ENCODE results near the gene WFS1. TPM values are rescaled to one million over a fixed set of nuclear protein-coding genes. Genes with fewer than 3 reads are reported as not detected.

WFS1 gene
- total and polyA plus RNA-seq, 2 of the 13 experiments (the other 11 are each of a cell fraction or from before 2014, with no cell fraction given) = 39.1 to 42.2 TPM

GRCh38 chr4:6270636-6271121 lies 1.0 kb downstream of the WFS1 start:
- Histone ChIP-seq H3K27ac (ENCODE audit: extremely low read length, insufficient read depth, low read length) (peak overlapping the region; percentile 80), H3K9me3 (ENCODE audit: low read length) (no peaks in the 10 kb centered on the region), H3K36me3 (replicated peaks in 1 of 2; ENCODE audit: control insufficient read depth in 1 of 2, insufficient read depth in 2 of 2, low read length in 2 of 2) (peaks cover 0 to 3% of the 10 kb centered on the region in 2 experiments; a peak in 1 of 5 replicates), H3K4me1 (ENCODE audit: insufficient read depth, low read length) (peaks cover 85% of the 10 kb centered on the region), H2AFZ (ENCODE audit: low read length) (no peak overlapping the region), H3K4me3 (replicated peaks in 1 of 3; ENCODE audit: insufficient read depth in 1 of 3, low read depth in 2 of 3, low read length in 3 of 3) (peak overlapping the region; percentile 87 to 99 (median 92)), H3K9ac (ENCODE audit: insufficient read depth, low read depth, low read length) (peak overlapping the region; percentile 93), H3K27me3 (ENCODE audit: control insufficient read depth in 1 of 2, insufficient read depth in 2 of 2, low read length in 2 of 2) (no peaks in the 10 kb centered on the region), H3K4me2 (ENCODE audit: low read depth, low read length) (peak overlapping the region; percentile 70), H3K79me2 (ENCODE audit: insufficient read depth, low read length) (peaks cover 53% of the 10 kb centered on the region), H4K20me1 (ENCODE audit: insufficient read depth, low read length) (no peaks in the 10 kb centered on the region)
- 5% methylated on average over 4 of the region's 8 CpGs for WGBS (ENCODE audit: low lambda C conversion rate)
- FAIRE-seq (no peak), DNase-seq (ENCODE audit: low spot score) (no peak), ATAC-seq (no peak)
- intact Hi-C loops (cut with micrococcal nuclease; ENCODE audit: unreplicated experiment) (no loop called here), in situ Hi-C loops (cut with HindIII; ENCODE audit: extremely low pct_ligation_motif_present, low pct_unique_long_range_greater_than_20kb) (no loop called here)
- ChIA-PET CTCF (ENCODE audit: low intra/inter-chr PET ratio, low total read pairs) (no interaction called here), POLR2A (interaction anchor here (0.7 to 5.0 kb wide), 3 partner anchors 8 to 52 kb away, joined by 3 to 41 read pairs (median 19); no protein-coding TSS in a partner anchor)
- no peak for TF ChIP-seq SNAPC4 (CRISPR knock-in tag; IDR thresholded peaks at IDR 0.05)
- TF ChIP-seq SALL2 (CRISPR knock-in tag; IDR thresholded peaks at IDR 0.05) = 0 out of 2 replicates have a peak, but pooled peaks have one; percentile 11
- no peak for TF ChIP-seq ZNF282 (IDR thresholded peaks at IDR 0.05; ENCODE audit: partially characterized antibody)
- peak; percentile 59; the same call in 1 of the 2 replicates for TF ChIP-seq ZNF652 (CRISPR knock-in tag; IDR thresholded peaks at IDR 0.05; ENCODE audit: borderline replicate concordance, low read depth)
- TF ChIP-seq HNF4A (CRISPR knock-in tag; IDR thresholded peaks at IDR 0.05) = peak; percentile 26; the same call in 1 of the 2 replicates
- 0 out of 2 replicates have a peak, but pooled peaks have one; percentile 54 for TF ChIP-seq HNRNPL (IDR thresholded peaks at IDR 0.05; ENCODE audit: low read depth, low read length)
- TF ChIP-seq GATAD2A (CRISPR knock-in tag; IDR thresholded peaks at IDR 0.05) = peak; percentile 11; the same call in 1 of the 2 replicates
- TSS peak; percentile 55 for BruUV-seq (replicated peaks)
